Measurements from ENCODE around the gene LVRN.

The LVRN gene

GRCh38 chr5:115944501-115944900 lies 17.8 kb upstream of the LVRN start:
- H3K36me3 Mint-ChIP-seq (ENCODE audit: low read depth), result no peaks in the 10 kb centered on the region
- no peaks in the 10 kb centered on the region for H3K4me1 Mint-ChIP-seq
- peaks cover 15% of the 10 kb centered on the region for H3K9me3 Mint-ChIP-seq
- no peak overlapping the region for H3K4me3 Mint-ChIP-seq
- H3K27ac Mint-ChIP-seq, result no peak overlapping the region
- no peak for TF ChIP-seq CTCF (IDR thresholded peaks at IDR 0.05; ENCODE audit: unreplicated experiment in 3 of 3)
- no peaks in the 10 kb centered on the region for H3K27me3 Mint-ChIP-seq (ENCODE audit: low read depth)

- Mint-ChIP-seq H3K36me3 (ENCODE audit: low read depth) (no peaks in the 10 kb centered on the region), H3K27me3 (ENCODE audit: low read depth) (no peaks in the 10 kb centered on the region)
- no peak for TF ChIP-seq CTCF (IDR thresholded peaks at IDR 0.05; ENCODE audit: unreplicated experiment in 3 of 3)
Observed at GRCh38 chr5:115946655-115947054, 15.6 kb upstream of the LVRN start.

GRCh38 chr5:115947260-115947659 lies 15.0 kb upstream of the LVRN start:
- Mint-ChIP-seq H3K27me3 (ENCODE audit: low read depth) (no peaks in the 10 kb centered on the region), H3K27ac (no peak overlapping the region), H3K36me3 (ENCODE audit: low read depth) (no peaks in the 10 kb centered on the region)

More at GRCh38 chr5:115946655-115947054, 15.6 kb upstream of the LVRN start:
- Mint-ChIP-seq H3K27ac (no peak overlapping the region), H3K4me1 (no peaks in the 10 kb centered on the region), H3K9me3 (peaks cover 11% of the 10 kb centered on the region), H3K4me3 (no peak overlapping the region)

GRCh38 chr5:115948091-115948534 lies 14.2 kb upstream of the LVRN start:
- TF ChIP-seq CTCF (IDR thresholded peaks at IDR 0.05; ENCODE audit: unreplicated experiment in 3 of 3), result no peak
- Mint-ChIP-seq H3K4me3 (no peak overlapping the region), H3K36me3 (ENCODE audit: low read depth) (no peaks in the 10 kb centered on the region), H3K27ac (no peak overlapping the region), H3K27me3 (ENCODE audit: low read depth) (no peaks in the 10 kb centered on the region), H3K4me1 (no peaks in the 10 kb centered on the region), H3K9me3 (peaks cover 5% of the 10 kb centered on the region)

More at GRCh38 chr5:115947260-115947659, 15.0 kb upstream of the LVRN start:
- Mint-ChIP-seq H3K4me3 (no peak overlapping the region), H3K9me3 (peaks cover 10% of the 10 kb centered on the region), H3K4me1 (no peaks in the 10 kb centered on the region)
- TF ChIP-seq CTCF (IDR thresholded peaks at IDR 0.05; ENCODE audit: unreplicated experiment in 3 of 3), result no peak

GRCh38 chr5:115949096-115949495 lies 13.2 kb upstream of the LVRN start:
- peaks cover under 1% of the 10 kb centered on the region for H3K9me3 Mint-ChIP-seq
- H3K36me3 Mint-ChIP-seq (ENCODE audit: low read depth), result no peaks in the 10 kb centered on the region
- H3K4me3 Mint-ChIP-seq, result no peak overlapping the region
- no peak overlapping the region for H3K27ac Mint-ChIP-seq
- H3K4me1 Mint-ChIP-seq, result peaks cover 6% of the 10 kb centered on the region
- TF ChIP-seq CTCF (IDR thresholded peaks at IDR 0.05; ENCODE audit: unreplicated experiment in 3 of 3), result no peak
- H3K27me3 Mint-ChIP-seq (ENCODE audit: low read depth), result no peaks in the 10 kb centered on the region

- no peak overlapping the region for H3K27ac Mint-ChIP-seq
- no peaks in the 10 kb centered on the region for H3K27me3 Mint-ChIP-seq (ENCODE audit: low read depth)
- H3K9me3 Mint-ChIP-seq, result no peaks in the 10 kb centered on the region
- no peak for TF ChIP-seq CTCF (IDR thresholded peaks at IDR 0.05; ENCODE audit: unreplicated experiment in 3 of 3)
- no peak overlapping the region for H3K4me3 Mint-ChIP-seq
- H3K36me3 Mint-ChIP-seq (ENCODE audit: low read depth), result no peaks in the 10 kb centered on the region
- H3K4me1 Mint-ChIP-seq, result peaks cover 6% of the 10 kb centered on the region
Observed at GRCh38 chr5:115952588-115952987, 9.7 kb upstream of the LVRN start.

All from nephron (organoid).